K562 (cell line): ENCODE results near the gene EIF3I. TPM values are rescaled to one million over a fixed set of nuclear protein-coding genes. Genes with fewer than 3 reads are reported as not detected.

Source experiments
- ARID1B ChIP-seq: fragments of 450-650 bp; IDR thresholded peaks from 2 replicates; pipeline ENCODE4 v1.6.1; 2016; ENCODE audit warnings: antibody characterized with exemption, mild to moderate bottlenecking, inconsistent platforms
- BCOR ChIP-seq: fragments of 450-650 bp; IDR thresholded peaks from 2 replicates; pipeline ENCODE4 v1.6.1; 2016
- EHMT2 ChIP-seq: fragments of 450-650 bp; IDR thresholded peaks from 2 replicates; pipeline ENCODE4 v1.6.1; 2018; ENCODE audit warnings: antibody characterized with exemption
- ELF4 ChIP-seq: fragments of 450-650 bp; formaldehyde crosslinking; IDR thresholded peaks from 2 replicates; pipeline ENCODE4 v1.4.0; 2022; ENCODE audit warnings: missing genetic modification characterization
- ETV6 ChIP-seq, 3 experiments: fragments of 150-350 bp in 1 of 3; sonication (generic) in 1 of 3; formaldehyde crosslinking in 1 of 3; IDR thresholded peaks; 2 replicates each; pipeline versions ENCODE4 v1.6.1 to v1.8.0; 2014 to 2022; ENCODE audit warnings: borderline replicate concordance in 2 of 3, low read depth in 2 of 3, antibody characterized with exemption in 1 of 3, low read length in 1 of 3, mild to moderate bottlenecking in 1 of 3, missing genetic modification reagents in 1 of 3
- FIP1L1 ChIP-seq: fragments of 200-400 bp; formaldehyde crosslinking; IDR thresholded peaks from 2 replicates; pipeline ENCODE4 v1.6.1; 2018; ENCODE audit warnings: mild to moderate bottlenecking, low read depth, low read length; ENCODE audit not compliant: poor library complexity, severe bottlenecking
- FOS ChIP-seq: IDR thresholded peaks from 3 replicates; pipeline ENCODE4 v1.6.1; 2011; ENCODE audit not compliant: insufficient read length; ENCODE audit errors: extremely low read depth
- HBP1 ChIP-seq: fragments of 450-650 bp; formaldehyde crosslinking; IDR thresholded peaks from 2 replicates; pipeline ENCODE4 v1.4.0; 2022; ENCODE audit warnings: missing genetic modification characterization
- HDGF ChIP-seq: fragments of 450-650 bp; IDR thresholded peaks from 2 replicates; pipeline ENCODE4 v1.6.1; 2016
- MTA1 ChIP-seq: fragments of 450-650 bp; IDR thresholded peaks from 2 replicates; pipeline ENCODE4 v1.6.1; 2017; ENCODE audit warnings: borderline replicate concordance
- NFIC ChIP-seq: fragments of 450-650 bp; IDR thresholded peaks from 2 replicates; pipeline ENCODE4 v1.6.1; 2017; ENCODE audit warnings: mild to moderate bottlenecking, inconsistent platforms
- SMARCA4 ChIP-seq: fragments of 450-650 bp; IDR thresholded peaks from 2 replicates; pipeline ENCODE4 v1.6.1; 2016
- SMARCA5 ChIP-seq: fragments of 450-650 bp; IDR thresholded peaks from 2 replicates; pipeline ENCODE4 v1.6.1; 2016
- SMARCE1 ChIP-seq: fragments of 450-650 bp; IDR thresholded peaks from 2 replicates; pipeline ENCODE4 v1.7.1; 2016; ENCODE audit warnings: mild to moderate bottlenecking
- SREBF1 ChIP-seq: fragments of 150-350 bp; IDR thresholded peaks from 2 replicates; pipeline ENCODE4 v1.6.1; 2014; ENCODE audit warnings: antibody characterized with exemption, low read depth, low read length, borderline replicate concordance
- ZNF511 ChIP-seq: sonication (generic); formaldehyde crosslinking; IDR thresholded peaks from 2 replicates; pipeline ENCODE4 v1.8.0; 2022; ENCODE audit warnings: mild to moderate bottlenecking, missing genetic modification reagents
- ZNF551 ChIP-seq: fragments of 250-450 bp; sonication (Bioruptor Pico); IDR thresholded peaks from 2 replicates; pipeline ENCODE4 v1.5.0; 2021; ENCODE audit warnings: mild to moderate bottlenecking, moderate library complexity
- polyA plus RNA-seq, 8 experiments: library from polyadenylated mRNA; depleted of rRNA in 4 of 8; stranded (reverse) in 5 of 8; unstranded in 3 of 8; fragments of >200 nt; fragmentation: Nextera tagmentation in 2 of 8; fragmentation: Illumina TruSeq in 1 of 8; extraction: Ambion mirVana in 2 of 8; extraction: Trizol in 1 of 8; gene quantifications; 2 replicates each; pipeline versions ENCODE4 v1.2.1 to v1.2.3, GENCODE V29; 2011 to 2014; ENCODE audit warnings: inconsistent platforms in 1 of 8, missing spikeins in 1 of 8
- total RNA-seq, 7 experiments: library from RNA; depleted of rRNA in 6 of 7; stranded (reverse); fragments of >200 nt in 6 of 7; fragmentation: Illumina TruSeq in 2 of 7; extraction: Trizol in 2 of 7; gene quantifications; 2 replicates each; pipeline versions ENCODE4 v1.2.1 to v1.2.3, GENCODE V29; 2011 to 2021; ENCODE audit warnings: low replicate concordance in 1 of 7
- TF ChIP-seq, protein P1 (sequence below): fragments of 250-450 bp; sonication (Bioruptor Pico); IDR thresholded peaks from 2 replicates; pipeline ENCODE4 v1.4.0; 2020; ENCODE audit warnings: borderline replicate concordance
- TF ChIP-seq, protein P2 (sequence below): sonication (generic); formaldehyde crosslinking; IDR thresholded peaks from 2 replicates; pipeline ENCODE4 v1.8.0; 2022; ENCODE audit warnings: missing genetic modification reagents, mild to moderate bottlenecking, moderate library complexity, borderline replicate concordance
- TF ChIP-seq, protein P3 (sequence below): sonication (generic); formaldehyde crosslinking; IDR thresholded peaks from 2 replicates; pipeline ENCODE4 v1.8.1; 2023; ENCODE audit warnings: mild to moderate bottlenecking, missing genetic modification reagents

EIF3I gene
- total and polyA plus RNA-seq, 9 of the 15 experiments (the other 6 are each of a cell fraction or from before 2014, with no cell fraction given): 414 to 1,526 (median 635) TPM

DNA sequence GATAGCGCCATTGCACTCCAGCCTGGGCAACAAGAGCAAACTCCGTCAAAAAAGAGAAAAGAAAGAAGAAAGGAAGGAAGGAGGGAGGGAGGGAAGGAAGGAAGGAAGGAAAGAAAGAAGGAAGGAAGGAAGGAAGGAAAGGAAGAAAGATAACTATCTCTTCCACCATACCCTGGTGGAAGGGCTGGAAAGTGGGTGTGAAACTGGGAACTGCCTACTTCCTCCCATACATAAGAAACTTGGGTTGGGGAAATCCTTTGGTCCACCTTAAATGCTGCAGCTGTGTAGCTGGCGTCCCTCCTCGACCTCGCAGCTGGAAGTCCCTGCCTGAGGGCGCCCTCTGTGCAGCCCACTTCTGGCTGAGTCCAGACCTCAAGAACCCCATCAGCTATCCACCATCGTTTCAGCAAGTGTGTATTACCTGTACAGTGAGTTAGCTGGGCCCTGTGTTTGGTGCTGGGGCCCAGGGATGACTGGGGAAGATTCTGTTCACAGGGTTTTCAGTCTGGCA, 20.2 kb downstream of the EIF3I start (continued):
- peak; percentile 74; the same call in 1 of the 2 replicates for TF ChIP-seq HDGF
- TF ChIP-seq, protein P1, sequence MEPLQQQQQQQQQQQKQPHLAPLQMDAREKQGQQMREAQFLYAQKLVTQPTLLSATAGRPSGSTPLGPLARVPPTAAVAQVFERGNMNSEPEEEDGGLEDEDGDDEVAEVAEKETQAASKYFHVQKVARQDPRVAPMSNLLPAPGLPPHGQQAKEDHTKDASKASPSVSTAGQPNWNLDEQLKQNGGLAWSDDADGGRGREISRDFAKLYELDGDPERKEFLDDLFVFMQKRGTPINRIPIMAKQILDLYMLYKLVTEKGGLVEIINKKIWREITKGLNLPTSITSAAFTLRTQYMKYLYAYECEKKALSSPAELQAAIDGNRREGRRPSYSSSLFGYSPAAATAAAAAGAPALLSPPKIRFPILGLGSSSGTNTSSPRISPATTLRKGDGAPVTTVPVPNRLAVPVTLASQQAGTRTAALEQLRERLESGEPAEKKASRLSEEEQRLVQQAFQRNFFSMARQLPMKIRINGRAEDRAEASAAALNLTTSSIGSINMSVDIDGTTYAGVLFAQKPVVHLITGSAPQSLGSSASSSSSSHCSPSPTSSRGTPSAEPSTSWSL (CRISPR knock-in tag): no peak
- no peak for TF ChIP-seq FIP1L1
- peak; percentile 73; the same call in 1 of the 2 replicates for TF ChIP-seq SMARCA5
- TF ChIP-seq SMARCA4: 0 out of 2 replicates have a peak, but pooled peaks have one; percentile 26
- TF ChIP-seq FOS: no peak
- peak; percentile 53; the same call in 1 of the 2 replicates for TF ChIP-seq ELF4 (CRISPR knock-in tag)
- TF ChIP-seq EHMT2: peak; percentile 74; the same call in 1 of the 2 replicates
- TF ChIP-seq ZNF511: no peak
- no peak for TF ChIP-seq ZNF551 (CRISPR knock-in tag)
- 0 out of 2 replicates have a peak, but pooled peaks have one; percentile 44 for TF ChIP-seq HBP1 (CRISPR knock-in tag)
- TF ChIP-seq ARID1B: peak; percentile 39; the same call in 1 of the 2 replicates
- 0 out of 2 replicates have a peak, but pooled peaks have one; percentile 11 for TF ChIP-seq NFIC
- 0 out of 2 replicates have a peak, but pooled peaks have one; percentile 48 for TF ChIP-seq SMARCE1
- TF ChIP-seq, protein P2, sequence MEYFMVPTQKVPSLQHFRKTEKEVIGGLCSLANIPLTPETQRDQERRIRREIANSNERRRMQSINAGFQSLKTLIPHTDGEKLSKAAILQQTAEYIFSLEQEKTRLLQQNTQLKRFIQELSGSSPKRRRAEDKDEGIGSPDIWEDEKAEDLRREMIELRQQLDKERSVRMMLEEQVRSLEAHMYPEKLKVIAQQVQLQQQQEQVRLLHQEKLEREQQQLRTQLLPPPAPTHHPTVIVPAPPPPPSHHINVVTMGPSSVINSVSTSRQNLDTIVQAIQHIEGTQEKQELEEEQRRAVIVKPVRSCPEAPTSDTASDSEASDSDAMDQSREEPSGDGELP (CRISPR knock-in tag): peak; percentile 65; the same call in 1 of the 2 replicates
- no peak for TF ChIP-seq SREBF1
- TF ChIP-seq ETV6 (IDR thresholded peaks at IDR 0.05; ENCODE audit: borderline replicate concordance in 1 of 2, low read depth in 2 of 2, low read length in 1 of 2): peak in 1 of 2 experiments; percentile 69; a peak in 2 of 4 replicates
- no peak for TF ChIP-seq ETV6 (CRISPR knock-in tag; IDR thresholded peaks at IDR 0.05; ENCODE audit: borderline replicate concordance)
- TF ChIP-seq MTA1: peak; percentile 52; the same call in 1 of the 2 replicates
- TF ChIP-seq, protein P3, sequence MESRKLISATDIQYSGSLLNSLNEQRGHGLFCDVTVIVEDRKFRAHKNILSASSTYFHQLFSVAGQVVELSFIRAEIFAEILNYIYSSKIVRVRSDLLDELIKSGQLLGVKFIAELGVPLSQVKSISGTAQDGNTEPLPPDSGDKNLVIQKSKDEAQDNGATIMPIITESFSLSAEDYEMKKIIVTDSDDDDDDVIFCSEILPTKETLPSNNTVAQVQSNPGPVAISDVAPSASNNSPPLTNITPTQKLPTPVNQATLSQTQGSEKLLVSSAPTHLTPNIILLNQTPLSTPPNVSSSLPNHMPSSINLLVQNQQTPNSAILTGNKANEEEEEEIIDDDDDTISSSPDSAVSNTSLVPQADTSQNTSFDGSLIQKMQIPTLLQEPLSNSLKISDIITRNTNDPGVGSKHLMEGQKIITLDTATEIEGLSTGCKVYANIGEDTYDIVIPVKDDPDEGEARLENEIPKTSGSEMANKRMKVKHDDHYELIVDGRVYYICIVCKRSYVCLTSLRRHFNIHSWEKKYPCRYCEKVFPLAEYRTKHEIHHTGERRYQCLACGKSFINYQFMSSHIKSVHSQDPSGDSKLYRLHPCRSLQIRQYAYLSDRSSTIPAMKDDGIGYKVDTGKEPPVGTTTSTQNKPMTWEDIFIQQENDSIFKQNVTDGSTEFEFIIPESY (CRISPR knock-in tag): peak; percentile 52; the same call in 1 of the 2 replicates
- peak; percentile 4; the same call in 1 of the 2 replicates for TF ChIP-seq BCOR
